ENCODE results near the gene ICAM2.

DNA sequence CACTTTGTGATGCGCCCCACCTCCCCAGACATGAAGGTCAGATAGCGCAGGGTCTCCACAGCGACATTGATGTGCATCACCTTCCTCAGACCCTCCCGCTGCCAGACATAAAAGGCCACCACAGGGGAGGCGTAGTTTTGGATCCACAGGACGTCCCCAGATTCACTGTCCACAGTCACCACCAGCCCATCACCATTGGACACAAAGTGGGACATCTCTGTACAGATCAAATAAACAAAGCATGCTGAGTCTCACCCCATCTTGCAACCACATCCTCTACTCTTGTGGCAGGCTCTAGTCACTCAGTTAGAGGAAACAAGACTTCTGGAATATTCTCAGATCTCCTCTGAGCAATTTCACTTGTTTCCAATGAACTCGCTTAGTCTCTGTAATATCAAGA is 46.3 kb upstream of the ICAM2 start:
- TF ChIP-seq POLR2AphosphoS5 (IDR thresholded peaks at IDR 0.05; ENCODE audit: low read depth, low read length) (no peak), TAF1 (IDR thresholded peaks at IDR 0.05; ENCODE audit: borderline replicate concordance, insufficient read depth, low read length) (no peak), SIN3A (IDR thresholded peaks at IDR 0.05; ENCODE audit: borderline replicate concordance, insufficient read depth, low read length) (no peak), FOXP2 (optimal IDR thresholded peaks at IDR 0.05; ENCODE audit: borderline replicate concordance, extremely low read depth, extremely low read length, insufficient read depth) (no peak)
- TF ChIP-seq, protein P1, sequence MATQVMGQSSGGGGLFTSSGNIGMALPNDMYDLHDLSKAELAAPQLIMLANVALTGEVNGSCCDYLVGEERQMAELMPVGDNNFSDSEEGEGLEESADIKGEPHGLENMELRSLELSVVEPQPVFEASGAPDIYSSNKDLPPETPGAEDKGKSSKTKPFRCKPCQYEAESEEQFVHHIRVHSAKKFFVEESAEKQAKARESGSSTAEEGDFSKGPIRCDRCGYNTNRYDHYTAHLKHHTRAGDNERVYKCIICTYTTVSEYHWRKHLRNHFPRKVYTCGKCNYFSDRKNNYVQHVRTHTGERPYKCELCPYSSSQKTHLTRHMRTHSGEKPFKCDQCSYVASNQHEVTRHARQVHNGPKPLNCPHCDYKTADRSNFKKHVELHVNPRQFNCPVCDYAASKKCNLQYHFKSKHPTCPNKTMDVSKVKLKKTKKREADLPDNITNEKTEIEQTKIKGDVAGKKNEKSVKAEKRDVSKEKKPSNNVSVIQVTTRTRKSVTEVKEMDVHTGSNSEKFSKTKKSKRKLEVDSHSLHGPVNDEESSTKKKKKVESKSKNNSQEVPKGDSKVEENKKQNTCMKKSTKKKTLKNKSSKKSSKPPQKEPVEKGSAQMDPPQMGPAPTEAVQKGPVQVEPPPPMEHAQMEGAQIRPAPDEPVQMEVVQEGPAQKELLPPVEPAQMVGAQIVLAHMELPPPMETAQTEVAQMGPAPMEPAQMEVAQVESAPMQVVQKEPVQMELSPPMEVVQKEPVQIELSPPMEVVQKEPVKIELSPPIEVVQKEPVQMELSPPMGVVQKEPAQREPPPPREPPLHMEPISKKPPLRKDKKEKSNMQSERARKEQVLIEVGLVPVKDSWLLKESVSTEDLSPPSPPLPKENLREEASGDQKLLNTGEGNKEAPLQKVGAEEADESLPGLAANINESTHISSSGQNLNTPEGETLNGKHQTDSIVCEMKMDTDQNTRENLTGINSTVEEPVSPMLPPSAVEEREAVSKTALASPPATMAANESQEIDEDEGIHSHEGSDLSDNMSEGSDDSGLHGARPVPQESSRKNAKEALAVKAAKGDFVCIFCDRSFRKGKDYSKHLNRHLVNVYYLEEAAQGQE (IDR thresholded peaks at IDR 0.05; ENCODE audit: insufficient read depth in 1 of 2, low read depth in 2 of 2, low read length in 2 of 2), result no peak
